GM23338 (cell line): ENCODE results near the gene UBR2. TPM values are rescaled to one million over a fixed set of nuclear protein-coding genes. Genes with fewer than 3 reads are reported as not detected.

Experiments
- ATAC-seq: fragments of 200-7000 bp; cut with Tn5 transposase; 3 replicates; pipeline ENCODE4 v1.9.1; 2020
- DNase-seq: peaks from one replicate; pipeline ENCODE4 v3.0.0-alpha.2; 2015; ENCODE audit warnings: low spot score
- H2AFZ ChIP-seq: fragments of 200-600 bp; sonication (generic); 2 replicates; pipeline ENCODE4 v1.8.0; 2016; ENCODE audit warnings: antibody characterized with exemption, mild to moderate bottlenecking, moderate library complexity
- H3F3A ChIP-seq: fragments of 200-600 bp; sonication (generic); replicated peaks from 2 replicates; pipeline ENCODE4 v1.8.0; 2017; ENCODE audit warnings: antibody characterized with exemption, mixed run types, low read depth
- H3K27ac ChIP-seq: fragments of 200-600 bp; sonication (generic); 2 replicates; pipeline ENCODE4 v1.6.1; 2016; ENCODE audit warnings: low read depth
- H3K27me3 ChIP-seq: fragments of 200-600 bp; sonication (generic); 2 replicates; pipeline ENCODE4 v1.8.0; 2016; ENCODE audit warnings: mild to moderate bottlenecking, mixed run types, moderate library complexity; ENCODE audit not compliant: insufficient read depth
- H3K36me3 ChIP-seq: fragments of 200-600 bp; sonication (generic); 2 replicates; pipeline ENCODE4 v1.8.0; 2016; ENCODE audit warnings: mild to moderate bottlenecking; ENCODE audit not compliant: insufficient read depth
- H3K4me1 ChIP-seq: fragments of 200-600 bp; sonication (generic); 2 replicates; pipeline ENCODE4 v1.8.0; 2016; ENCODE audit warnings: mild to moderate bottlenecking, moderate library complexity; ENCODE audit not compliant: insufficient read depth
- H3K4me2 ChIP-seq: fragments of 200-600 bp; sonication (generic); 2 replicates; pipeline ENCODE4 v1.7.1; 2017; ENCODE audit warnings: mixed run types
- H3K4me3 ChIP-seq: fragments of 200-600 bp; sonication (generic); 2 replicates; pipeline ENCODE4 v1.6.1; 2016; ENCODE audit warnings: mixed run types
- H3K79me2 ChIP-seq: fragments of 200-600 bp; sonication (generic); replicated peaks from 2 replicates; pipeline ENCODE4 v1.8.0; 2017; ENCODE audit warnings: mild to moderate bottlenecking; ENCODE audit not compliant: insufficient read depth
- H3K9me2 ChIP-seq: fragments of 200-600 bp; sonication (generic); 2 replicates; pipeline ENCODE4 v1.8.0; 2017; ENCODE audit not compliant: insufficient read depth
- H4K20me1 ChIP-seq: fragments of 200-600 bp; sonication (generic); replicated peaks from 2 replicates; pipeline ENCODE4 v1.8.0; 2017; ENCODE audit warnings: mild to moderate bottlenecking; ENCODE audit not compliant: insufficient read depth
- H3K27ac Mint-ChIP-seq: 2 replicates; pipeline ENCODE4 v1.8.0; 2020; ENCODE audit warnings: inconsistent platforms, mild to moderate bottlenecking, moderate library complexity, mixed read lengths
- H3K27me3 Mint-ChIP-seq: 3 replicates; pipeline ENCODE4 v1.8.0; 2022; ENCODE audit warnings: low read depth, mild to moderate bottlenecking, moderate library complexity, mixed read lengths, inconsistent platforms; ENCODE audit not compliant: insufficient read depth, poor library complexity
- H3K36me3 Mint-ChIP-seq: 3 replicates; pipeline ENCODE4 v1.8.0; 2021; ENCODE audit warnings: low read depth, mild to moderate bottlenecking, inconsistent platforms, moderate library complexity, mixed read lengths
- H3K4me1 Mint-ChIP-seq: 3 replicates; pipeline ENCODE4 v1.8.0; 2020; ENCODE audit warnings: mild to moderate bottlenecking, inconsistent platforms, mixed read lengths
- H3K4me3 Mint-ChIP-seq: 3 replicates; pipeline ENCODE4 v1.8.0; 2021; ENCODE audit warnings: moderate library complexity, mild to moderate bottlenecking, inconsistent platforms, mixed read lengths
- H3K9me3 Mint-ChIP-seq: 3 replicates; pipeline ENCODE4 v1.8.0; 2020; ENCODE audit warnings: moderate library complexity, mild to moderate bottlenecking, inconsistent platforms, mixed read lengths
- CTCF ChIP-seq, 2 experiments: fragments of 200-600 bp in 1 of 2; sonication (generic) in 1 of 2; conservative IDR thresholded peaks; 2 replicates each; pipeline versions ENCODE4 v1.5.1 to v1.6.1; 2016 to 2017; ENCODE audit warnings: antibody characterized with exemption in 2 of 2, low read depth in 2 of 2, mild to moderate bottlenecking in 2 of 2, moderate library complexity in 1 of 2
- EZH2 ChIP-seq: fragments of 200-600 bp; sonication (generic); IDR thresholded peaks from one replicate; pipeline ENCODE4 v1.8.0; 2017; ENCODE audit warnings: antibody characterized with exemption, mild to moderate bottlenecking, low read depth; ENCODE audit not compliant: unreplicated experiment
- EZH2phosphoT487 ChIP-seq: fragments of 200-600 bp; sonication (generic); IDR thresholded peaks from one replicate; pipeline ENCODE4 v1.8.1; 2018; ENCODE audit warnings: antibody characterized with exemption; ENCODE audit not compliant: unreplicated experiment
- POLR2AphosphoS5 ChIP-seq: IDR thresholded peaks from 2 replicates; pipeline ENCODE4 v1.6.1; 2016; ENCODE audit warnings: antibody characterized with exemption, low read depth
- ZNF114 ChIP-seq: fragments of 250-450 bp; sonication (Bioruptor Pico); IDR thresholded peaks from 2 replicates; pipeline ENCODE4 v1.5.0; 2020; ENCODE audit warnings: mild to moderate bottlenecking, moderate library complexity
- polyA plus RNA-seq: library from polyadenylated mRNA; unstranded; fragments of >200 nt; fragmentation: Nextera tagmentation; extraction: Ambion mirVana; gene quantifications from 2 replicates; pipeline ENCODE4 v1.2.1, GENCODE V29; 2016
- total RNA-seq: library from RNA; depleted of rRNA; stranded (reverse); fragments of >200 nt; shearing (Covaris generic); gene quantifications from 2 replicates; pipeline ENCODE4 v1.2.3, GENCODE V29; 2014
- TF ChIP-seq, protein P1 (sequence below): fragments of 250-450 bp; sonication (Bioruptor Pico); IDR thresholded peaks from 2 replicates; pipeline ENCODE4 v1.5.0; 2020; ENCODE audit warnings: mild to moderate bottlenecking, moderate library complexity

The UBR2 gene
- total and polyA plus RNA-seq, 2 experiments from 2014 or later: 6.7 to 21.2 TPM

- TF ChIP-seq, protein P1, sequence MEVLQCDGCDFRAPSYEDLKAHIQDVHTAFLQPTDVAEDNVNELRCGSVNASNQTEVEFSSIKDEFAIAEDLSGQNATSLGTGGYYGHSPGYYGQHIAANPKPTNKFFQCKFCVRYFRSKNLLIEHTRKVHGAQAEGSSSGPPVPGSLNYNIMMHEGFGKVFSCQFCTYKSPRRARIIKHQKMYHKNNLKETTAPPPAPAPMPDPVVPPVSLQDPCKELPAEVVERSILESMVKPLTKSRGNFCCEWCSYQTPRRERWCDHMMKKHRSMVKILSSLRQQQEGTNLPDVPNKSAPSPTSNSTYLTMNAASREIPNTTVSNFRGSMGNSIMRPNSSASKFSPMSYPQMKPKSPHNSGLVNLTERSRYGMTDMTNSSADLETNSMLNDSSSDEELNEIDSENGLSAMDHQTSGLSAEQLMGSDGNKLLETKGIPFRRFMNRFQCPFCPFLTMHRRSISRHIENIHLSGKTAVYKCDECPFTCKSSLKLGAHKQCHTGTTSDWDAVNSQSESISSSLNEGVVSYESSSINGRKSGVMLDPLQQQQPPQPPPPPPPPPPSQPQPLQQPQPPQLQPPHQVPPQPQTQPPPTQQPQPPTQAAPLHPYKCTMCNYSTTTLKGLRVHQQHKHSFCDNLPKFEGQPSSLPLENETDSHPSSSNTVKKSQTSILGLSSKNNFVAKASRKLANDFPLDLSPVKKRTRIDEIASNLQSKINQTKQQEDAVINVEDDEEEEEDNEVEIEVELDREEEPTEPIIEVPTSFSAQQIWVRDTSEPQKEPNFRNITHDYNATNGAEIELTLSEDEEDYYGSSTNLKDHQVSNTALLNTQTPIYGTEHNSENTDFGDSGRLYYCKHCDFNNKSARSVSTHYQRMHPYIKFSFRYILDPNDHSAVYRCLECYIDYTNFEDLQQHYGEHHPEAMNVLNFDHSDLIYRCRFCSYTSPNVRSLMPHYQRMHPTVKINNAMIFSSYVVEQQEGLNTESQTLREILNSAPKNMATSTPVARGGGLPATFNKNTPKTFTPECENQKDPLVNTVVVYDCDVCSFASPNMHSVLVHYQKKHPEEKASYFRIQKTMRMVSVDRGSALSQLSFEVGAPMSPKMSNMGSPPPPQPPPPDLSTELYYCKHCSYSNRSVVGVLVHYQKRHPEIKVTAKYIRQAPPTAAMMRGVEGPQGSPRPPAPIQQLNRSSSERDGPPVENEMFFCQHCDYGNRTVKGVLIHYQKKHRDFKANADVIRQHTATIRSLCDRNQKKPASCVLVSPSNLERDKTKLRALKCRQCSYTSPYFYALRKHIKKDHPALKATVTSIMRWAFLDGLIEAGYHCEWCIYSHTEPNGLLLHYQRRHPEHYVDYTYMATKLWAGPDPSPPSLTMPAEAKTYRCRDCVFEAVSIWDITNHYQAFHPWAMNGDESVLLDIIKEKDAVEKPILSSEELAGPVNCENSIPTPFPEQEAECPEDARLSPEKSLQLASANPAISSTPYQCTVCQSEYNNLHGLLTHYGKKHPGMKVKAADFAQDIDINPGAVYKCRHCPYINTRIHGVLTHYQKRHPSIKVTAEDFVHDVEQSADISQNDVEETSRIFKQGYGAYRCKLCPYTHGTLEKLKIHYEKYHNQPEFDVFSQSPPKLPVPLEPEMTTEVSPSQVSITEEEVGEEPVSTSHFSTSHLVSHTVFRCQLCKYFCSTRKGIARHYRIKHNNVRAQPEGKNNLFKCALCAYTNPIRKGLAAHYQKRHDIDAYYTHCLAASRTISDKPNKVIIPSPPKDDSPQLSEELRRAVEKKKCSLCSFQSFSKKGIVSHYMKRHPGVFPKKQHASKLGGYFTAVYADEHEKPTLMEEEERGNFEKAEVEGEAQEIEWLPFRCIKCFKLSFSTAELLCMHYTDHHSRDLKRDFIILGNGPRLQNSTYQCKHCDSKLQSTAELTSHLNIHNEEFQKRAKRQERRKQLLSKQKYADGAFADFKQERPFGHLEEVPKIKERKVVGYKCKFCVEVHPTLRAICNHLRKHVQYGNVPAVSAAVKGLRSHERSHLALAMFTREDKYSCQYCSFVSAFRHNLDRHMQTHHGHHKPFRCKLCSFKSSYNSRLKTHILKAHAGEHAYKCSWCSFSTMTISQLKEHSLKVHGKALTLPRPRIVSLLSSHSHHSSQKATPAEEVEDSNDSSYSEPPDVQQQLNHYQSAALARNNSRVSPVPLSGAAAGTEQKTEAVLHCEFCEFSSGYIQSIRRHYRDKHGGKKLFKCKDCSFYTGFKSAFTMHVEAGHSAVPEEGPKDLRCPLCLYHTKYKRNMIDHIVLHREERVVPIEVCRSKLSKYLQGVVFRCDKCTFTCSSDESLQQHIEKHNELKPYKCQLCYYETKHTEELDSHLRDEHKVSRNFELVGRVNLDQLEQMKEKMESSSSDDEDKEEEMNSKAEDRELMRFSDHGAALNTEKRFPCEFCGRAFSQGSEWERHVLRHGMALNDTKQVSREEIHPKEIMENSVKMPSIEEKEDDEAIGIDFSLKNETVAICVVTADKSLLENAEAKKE (CRISPR knock-in tag): no peak
- TF ChIP-seq CTCF (conservative IDR thresholded peaks at IDR 0.05; ENCODE audit: low read depth in 2 of 2) (no peak), ZNF114 (no peak)
These were observed 152.0 kb downstream of the UBR2 start (continued) for GRCh38 chr6:42715871-42716270.

DNA sequence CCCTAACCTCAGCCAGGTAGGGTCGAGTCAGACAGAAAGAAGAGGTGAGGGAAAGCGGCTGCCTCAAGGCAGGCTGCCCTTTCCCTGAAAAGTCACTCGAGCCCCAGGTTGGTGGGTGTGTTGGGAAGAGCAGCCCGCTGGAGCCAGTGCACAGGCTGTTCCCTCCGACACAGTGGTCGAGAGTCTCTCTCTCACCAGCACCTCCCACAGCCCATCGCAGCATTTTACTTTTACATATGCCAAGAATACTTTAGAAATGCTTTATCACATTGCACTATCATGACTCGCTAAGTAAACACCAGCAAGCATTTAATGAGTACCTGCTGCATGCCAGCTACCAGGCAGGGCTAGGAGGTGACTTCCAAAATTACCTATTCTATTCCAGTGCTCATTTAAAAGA is 156.9 kb downstream of the UBR2 start:
- no peak for TF ChIP-seq EZH2
- TF ChIP-seq POLR2AphosphoS5: no peak
- no peak for TF ChIP-seq EZH2phosphoT487
- TF ChIP-seq, protein P1 (CRISPR knock-in tag): no peak

More for the DNA sequence above, 156.9 kb downstream of the UBR2 start:
- Histone ChIP-seq H3K4me3 (no peak overlapping the region), H3K27me3 (no peaks in the 10 kb centered on the region), H3K27ac (no peak overlapping the region; the same call in 1 of the 2 replicates), H3K4me2 (no peak overlapping the region), H3K9me2 (no peaks in the 10 kb centered on the region), H4K20me1 (no peaks in the 10 kb centered on the region), H3K79me2 (no peaks in the 10 kb centered on the region), H3K36me3 (no peaks in the 10 kb centered on the region), H3K4me1 (no peaks in the 10 kb centered on the region), H2AFZ (0 out of 2 replicates have a peak overlapping the region, but pooled peaks have one; percentile 52), H3F3A (no peaks in the 10 kb centered on the region; the same call in 1 of the 2 replicates)
- no peaks in the 10 kb centered on the region for H3K4me1 Mint-ChIP-seq
- DNase-seq: no peak
- ATAC-seq: peak; percentile 84
- H3K4me3 Mint-ChIP-seq: no peak overlapping the region
- H3K27ac Mint-ChIP-seq: no peak overlapping the region
- H3K36me3 Mint-ChIP-seq: no peaks in the 10 kb centered on the region
- peaks cover 9% of the 10 kb centered on the region for H3K27me3 Mint-ChIP-seq
- no peaks in the 10 kb centered on the region for H3K9me3 Mint-ChIP-seq
